ENCODE data around the gene TMEM38B. TPM values are rescaled to one million over a fixed set of nuclear protein-coding genes. Genes with fewer than 3 reads are reported as not detected.

Gene TMEM38B
- total and polyA plus RNA-seq, 2 of the 8 experiments (the other 6 are each of a cell fraction or from before 2014, with no cell fraction given): 10.6 to 12.4 TPM

GRCh38 chr9:105706156-105706555 lies 11.8 kb downstream of the TMEM38B start:
- Histone ChIP-seq H3K9me3 (ENCODE audit: insufficient read depth in 2 of 2, low read depth in 1 of 2, low read length in 1 of 2) (no peaks in the 10 kb centered on the region), H3K18ac (ENCODE audit: extremely low read depth, low read length) (no peak overlapping the region), H3K23me2 (ENCODE audit: low read depth, low read length) (no peaks in the 10 kb centered on the region), H2AFZ (ENCODE audit: low read length) (no peak overlapping the region), H2BK20ac (ENCODE audit: low read length) (no peak overlapping the region), H3K79me2 (ENCODE audit: control insufficient read depth in 1 of 2, insufficient read depth in 2 of 2, low read length in 2 of 2) (no peaks in the 10 kb centered on the region; a peak in 1 of 4 replicates), H2BK5ac (ENCODE audit: low read depth, low read length) (no peak overlapping the region), H2BK12ac (ENCODE audit: low read depth, low read length) (no peak overlapping the region), H3K23ac (ENCODE audit: insufficient read length) (no peak overlapping the region), H4K5ac (ENCODE audit: insufficient read length, low read depth, low read length) (no peak overlapping the region), H3K36me3 (ENCODE audit: control insufficient read depth in 2 of 4, insufficient read depth in 4 of 4, low read length in 3 of 4) (no peaks in the 10 kb centered on the region), H3K27ac (ENCODE audit: low read depth, low read length) (no peak overlapping the region), H2BK15ac (ENCODE audit: low read length) (no peak overlapping the region), H2AK5ac (ENCODE audit: low read depth, low read length) (no peak overlapping the region), H4K91ac (replicated peaks; ENCODE audit: insufficient read length, low read length) (no peak overlapping the region), H3K9ac (replicated peaks in 1 of 4; ENCODE audit: extremely low read depth in 1 of 4, low read depth in 3 of 4, low read length in 3 of 4) (no peak overlapping the region), H3K4me2 (ENCODE audit: insufficient read depth in 1 of 2, low read depth in 2 of 2, low read length in 2 of 2) (no peak overlapping the region), H3K14ac (ENCODE audit: insufficient read length) (no peak overlapping the region), H3K4me1 (replicated peaks in 1 of 4; ENCODE audit: control insufficient read depth in 3 of 4, insufficient read depth in 4 of 4, low read length in 3 of 4) (no peaks in the 10 kb centered on the region), H4K8ac (ENCODE audit: extremely low read depth, insufficient read depth, low read length) (no peak overlapping the region), H3K4ac (replicated peaks; ENCODE audit: insufficient read length, low read depth, low read length) (no peak overlapping the region), H3K27me3 (replicated peaks in 1 of 4; ENCODE audit: control insufficient read depth in 3 of 4, extremely low read depth in 1 of 4, insufficient read depth in 3 of 4, low read length in 3 of 4) (no peaks in the 10 kb centered on the region), H2BK120ac (replicated peaks; ENCODE audit: low read depth, low read length) (no peak overlapping the region), H4K20me1 (replicated peaks in 1 of 2; ENCODE audit: control insufficient read depth in 1 of 2, insufficient read depth in 2 of 2, low read length in 2 of 2) (no peaks in the 10 kb centered on the region), H3K79me1 (ENCODE audit: low read depth, low read length) (no peaks in the 10 kb centered on the region), H3K4me3 (ENCODE audit: extremely low read depth in 1 of 4, insufficient read depth in 2 of 4, low read depth in 3 of 4, low read length in 4 of 4) (no peak overlapping the region), H3K56ac (replicated peaks; ENCODE audit: insufficient read length, low read depth, low read length) (no peak overlapping the region)
- ChIA-PET POLR2A (ENCODE audit: partially characterized antibody) (no interaction called here), CTCF (ENCODE audit: partially characterized antibody) (no interaction called here)
- WGBS, 2 experiments (ENCODE audit: extremely low coverage in 1 of 2, insufficient coverage in 1 of 2, insufficient read length in 1 of 2, insufficient replicate concordance in 2 of 2, low coverage in 1 of 2, low lambda C conversion rate in 2 of 2, missing lambda C conversion rate in 1 of 2): 95% methylated on average over 8 of the region's 8 CpGs; no CpG with 5 or more reads in 1 of the 2 experiments
- DNase-seq (ENCODE audit: low read depth in 1 of 2, low spot score in 2 of 2) (no peak), FAIRE-seq (no peak)
- TF ChIP-seq TAF1 (IDR thresholded peaks at IDR 0.05; ENCODE audit: low read depth, low read length) (no peak), ZNF274 (IDR thresholded peaks at IDR 0.05; ENCODE audit: borderline replicate concordance, extremely low read depth, low read length) (no peak), RNF2 (IDR thresholded peaks at IDR 0.05; ENCODE audit: borderline replicate concordance, low read depth, low read length, missing control alignments, poor library complexity, severe bottlenecking) (no peak), TBP (IDR thresholded peaks at IDR 0.05; ENCODE audit: low read depth, low read length) (no peak), SP4 (IDR thresholded peaks at IDR 0.05; ENCODE audit: low read length) (no peak), PHF8 (conservative IDR thresholded peaks at IDR 0.05; ENCODE audit: low read depth, low read length) (no peak), CBX8 (IDR thresholded peaks at IDR 0.05; ENCODE audit: borderline replicate concordance, low read depth, low read length) (no peak)
